AG04449 (cell line): ENCODE data around the gene CFAP299.

Experiments used
- CTCF ChIA-PET: fragments of 350-600 bp; formaldehyde crosslinking; extraction: SDS; loops from one replicate; lab custom pipeline; 2021; ENCODE audit warnings: antibody characterized with exemption; lab: Yijun Ruan, JAX
- POLR2A ChIA-PET: fragments of 400-600, 350-600 bp; formaldehyde crosslinking; extraction: SDS; loops from one replicate; lab custom pipeline; 2020; ENCODE audit warnings: antibody characterized with exemption, inconsistent platforms; lab: Yijun Ruan, JAX
- DNase-seq: peaks from one replicate; pipeline ENCODE4 v3.0.0-alpha.2; 2010; ENCODE audit warnings: low read depth, low spot score
- H3K4me3 ChIP-seq: 2 replicates; pipeline ENCODE4 v1.5.1; 2011; ENCODE audit warnings: low read depth, mild to moderate bottlenecking, control low read depth, low read length
- CTCF ChIP-seq: IDR thresholded peaks from one replicate; pipeline ENCODE4 v1.5.1; 2011; ENCODE audit warnings: mild to moderate bottlenecking, moderate library complexity, low read length, control low read depth, inconsistent platforms; ENCODE audit not compliant: insufficient read depth; ENCODE audit errors: missing control alignments

Gene CFAP299

DNA sequence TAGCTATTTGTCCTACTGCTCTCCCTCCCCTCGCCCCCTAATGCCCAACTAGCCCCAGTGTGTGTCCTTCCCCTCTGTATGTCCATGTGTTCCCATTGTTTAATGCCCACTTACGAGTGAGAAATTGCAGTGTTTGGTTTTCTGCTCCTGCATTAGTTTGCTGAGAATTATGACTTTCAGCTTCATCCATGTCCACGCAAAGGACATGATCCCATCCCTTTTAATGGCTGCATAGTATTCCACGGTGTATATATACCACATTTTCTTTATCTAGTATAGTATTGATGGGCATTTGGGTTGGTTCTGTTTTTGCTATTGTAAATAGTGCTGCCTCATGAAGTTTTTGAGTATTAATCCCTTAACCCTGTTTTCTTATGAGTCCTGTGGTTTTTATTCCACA lies 33.6 kb upstream of the CFAP299 start:
- ChIA-PET CTCF (interaction anchor here (1.3 kb wide), 1 partner anchor 13 kb away, joined by 4 read pairs; no protein-coding TSS in a partner anchor), POLR2A (no interaction called here)
- TF ChIP-seq CTCF, result no peak
- no peak for DNase-seq
- H3K4me3 ChIP-seq, result no peak overlapping the region

DNA sequence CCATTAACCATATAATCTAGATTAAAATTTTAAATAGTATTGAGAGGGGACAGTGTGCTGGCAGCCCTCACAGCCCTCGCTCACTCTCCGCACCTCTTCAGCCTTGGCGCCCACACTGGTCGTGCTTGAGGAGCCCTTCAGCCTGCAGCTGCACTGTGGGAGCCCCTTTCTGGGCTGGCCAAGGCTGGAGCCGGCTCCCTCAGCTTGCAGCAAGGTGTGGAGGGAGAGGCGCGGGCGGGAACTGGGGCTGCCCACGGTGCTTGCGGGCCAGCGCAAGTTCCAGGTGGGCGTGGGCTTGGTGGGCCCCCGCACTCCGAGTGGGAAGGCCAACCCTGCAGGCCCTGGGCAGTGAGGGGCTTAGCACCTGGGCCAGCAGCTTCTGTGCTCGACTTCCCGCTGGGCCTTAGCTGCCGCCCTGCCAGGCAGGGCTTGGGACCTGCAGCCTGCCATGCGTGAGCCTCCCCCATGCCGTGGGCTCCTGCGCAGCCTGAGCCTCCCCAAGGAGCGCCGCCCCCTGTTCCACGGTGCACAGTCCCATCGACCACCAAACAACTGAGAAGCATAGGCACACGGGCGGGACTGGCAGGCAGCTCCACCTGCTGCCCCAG lies 32.8 kb upstream of the CFAP299 start:
- ChIA-PET POLR2A (interaction anchor here (0.7 kb wide), 1 partner anchor 20 kb away, joined by 3 read pairs; no protein-coding TSS in a partner anchor), CTCF (interaction anchor here (0.6 to 1.3 kb wide), 2 partner anchors 10 to 14 kb away, joined by 3 to 4 read pairs; no protein-coding TSS in a partner anchor)
- DNase-seq, result no peak
- H3K4me3 ChIP-seq, result no peak overlapping the region
- no peak for TF ChIP-seq CTCF

GRCh38 chr4:80305466-80305865 lies 30.1 kb upstream of the CFAP299 start:
- ChIA-PET CTCF (interaction anchor here (1.6 kb wide), 1 partner anchor 85 kb away, joined by 5 read pairs; no protein-coding TSS in a partner anchor), POLR2A (no interaction called here)
- no peak for TF ChIP-seq CTCF
- no peak for DNase-seq
- no peak overlapping the region for H3K4me3 ChIP-seq

DNA sequence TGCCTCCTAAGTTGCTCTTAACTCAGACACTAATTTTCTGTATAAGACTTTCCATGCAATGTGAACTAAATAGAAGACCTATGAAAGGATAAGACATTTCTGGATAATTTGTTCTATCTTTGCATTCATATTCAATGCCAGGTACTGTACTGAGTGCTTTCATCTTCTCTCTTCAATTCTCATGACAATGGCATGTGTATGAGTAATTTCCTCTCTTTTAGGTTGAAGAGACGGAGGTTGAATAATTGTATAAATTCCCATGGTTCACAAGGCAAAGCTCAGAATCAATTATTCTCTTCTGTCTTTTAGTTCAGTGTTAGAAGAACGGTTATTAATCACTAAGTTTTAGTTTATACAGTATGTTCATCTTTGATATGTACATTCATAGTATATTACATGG lies 29.3 kb upstream of the CFAP299 start:
- no peak for TF ChIP-seq CTCF
- DNase-seq, result no peak
- ChIA-PET POLR2A (no interaction called here), CTCF (interaction anchor here (1.6 kb wide), 1 partner anchor 86 kb away, joined by 5 read pairs; no protein-coding TSS in a partner anchor)
- no peak overlapping the region for H3K4me3 ChIP-seq

GRCh38 chr4:80307183-80307735 lies 28.3 kb upstream of the CFAP299 start:
- CTCF ChIA-PET, result interaction anchor here (0.9 to 1.9 kb wide), 6 partner anchors 9 to 93 kb away, joined by 3 to 12 read pairs (median 4); no protein-coding TSS in a partner anchor

More at GRCh38 chr4:80307183-80307735, 28.3 kb upstream of the CFAP299 start:
- POLR2A ChIA-PET, result interaction anchor here (1.1 to 2.0 kb wide), 2 partner anchors 28 to 71 kb away, joined by 3 to 4 read pairs; partner anchors contain the start of gene CFAP299
- DNase-seq, result peak; percentile 52
- no peak for TF ChIP-seq CTCF
- H3K4me3 ChIP-seq, result no peak overlapping the region
